NK-92 (cell line): ENCODE results near the gene IL12RB1.

Source experiments
- DNase-seq: peaks from one replicate; lab custom pipeline; 2025; ENCODE audit not compliant: unreplicated experiment; lab: John Stamatoyannopoulos, UW

The IL12RB1 gene

GRCh38 chr19:18086590-18087138 is at the start of gene IL12RB1:
Gene IL12RB1 (minus strand): TSS chr19:18086934. CDS start chr19:18086823, 111 bp downstream.
- no peak for DNase-seq

- DNase-seq: no peak
These were observed 49.2 kb upstream of the IL12RB1 start for GRCh38 chr19:18135712-18136584.

GRCh38 chr19:18131841-18132596 is 45.3 kb upstream of the IL12RB1 start:
- no peak for DNase-seq

GRCh38 chr19:18130523-18131242 is 43.9 kb upstream of the IL12RB1 start:
- no peak for DNase-seq

GRCh38 chr19:18128805-18129204 is 42.1 kb upstream of the IL12RB1 start:
- no peak for DNase-seq

GRCh38 chr19:18128044-18128443 is 41.3 kb upstream of the IL12RB1 start:
- no peak for DNase-seq

GRCh38 chr19:18126097-18126496 is 39.4 kb upstream of the IL12RB1 start:
- DNase-seq: no peak

- no peak for DNase-seq
These were observed 37.1 kb upstream of the IL12RB1 start for GRCh38 chr19:18123819-18124218.

GRCh38 chr19:18122860-18123795 is 36.4 kb upstream of the IL12RB1 start:
- DNase-seq: no peak

- no peak for DNase-seq
These were observed 35.7 kb upstream of the IL12RB1 start for GRCh38 chr19:18122424-18122823.

GRCh38 chr19:18121166-18121565 is 34.4 kb upstream of the IL12RB1 start:
- no peak for DNase-seq

GRCh38 chr19:18120127-18120526 is 33.4 kb upstream of the IL12RB1 start:
- no peak for DNase-seq

GRCh38 chr19:18119717-18120105 is 33.0 kb upstream of the IL12RB1 start:
- no peak for DNase-seq

GRCh38 chr19:18119013-18119716 is 32.4 kb upstream of the IL12RB1 start:
- no peak for DNase-seq

- no peak for DNase-seq
These were observed 31.8 kb upstream of the IL12RB1 start for GRCh38 chr19:18118420-18119012.

- peak; percentile 49 for DNase-seq
These were observed 31.1 kb upstream of the IL12RB1 start for GRCh38 chr19:18117692-18118378.

- no peak for DNase-seq
These were observed 30.6 kb upstream of the IL12RB1 start for GRCh38 chr19:18117364-18117691.

GRCh38 chr19:18114483-18114882 is 27.7 kb upstream of the IL12RB1 start:
- DNase-seq: no peak

- no peak for DNase-seq
These were observed 27.1 kb upstream of the IL12RB1 start for GRCh38 chr19:18113827-18114226.
